Omental fat pad (tissue), 4 donors: ENCODE data around the gene KATNIP. TPM values are rescaled to one million over a fixed set of nuclear protein-coding genes. Genes with fewer than 3 reads are reported as not detected.
A peak's percentile ranks its signal among the peaks of the same experiment; 100 is the strongest.
"Not testable (repeated sequence)": the region's sequence is repeated elsewhere in the genome, so short reads cannot be mapped to it uniquely, and the experiment has no call there.

Experiments used
- ATAC-seq: fragments of 150-250 bp; one replicate; pipeline ENCODE4 v1.9.1; 2016; ENCODE audit warnings: mild to moderate bottlenecking, moderate library complexity; ENCODE audit not compliant: low FRiP score
- DNase-seq: peaks from one replicate; pipeline ENCODE4 v3.0.0-alpha.2; 2019; ENCODE audit warnings: low spot score
- CTCF ChIP-seq, 3 donors: fragments of 450-650 bp; IDR thresholded peaks; one replicate each; pipeline ENCODE4 v1.5.1; 2016 to 2017; ENCODE audit warnings: antibody characterized with exemption in 3 of 3, mild to moderate bottlenecking in 3 of 3, moderate library complexity in 2 of 3
- total RNA-seq, 4 donors: library from RNA; depleted of rRNA; stranded (reverse); fragments of >200 nt; gene quantifications; one replicate each; pipeline ENCODE4 v1.1.0, GENCODE V29; 2016

KATNIP gene
- total RNA-seq, 4 donors from 2014 or later = 18.1 to 22.9 (median 20.0) TPM

GRCh38 chr16:27558932-27559331 lies 9.0 kb downstream of the KATNIP start:
- no peak for ATAC-seq

GRCh38 chr16:27561216-27561615 lies 11.3 kb downstream of the KATNIP start:
- ATAC-seq (no peak), DNase-seq (no peak)
- no peak for TF ChIP-seq CTCF (IDR thresholded peaks at IDR 0.05)

More at GRCh38 chr16:27558932-27559331, 9.0 kb downstream of the KATNIP start:
- no peak for TF ChIP-seq CTCF (IDR thresholded peaks at IDR 0.05)
- no peak for DNase-seq

GRCh38 chr16:27564224-27564623 lies 14.3 kb downstream of the KATNIP start:
- ATAC-seq (no peak), DNase-seq (no peak)
- no peak for TF ChIP-seq CTCF (IDR thresholded peaks at IDR 0.05)

GRCh38 chr16:27566417-27566816 lies 16.5 kb downstream of the KATNIP start:
- DNase-seq = no peak
- no peak for ATAC-seq
- no peak for TF ChIP-seq CTCF (IDR thresholded peaks at IDR 0.05)

- DNase-seq (no peak), ATAC-seq (no peak)
- TF ChIP-seq CTCF (IDR thresholded peaks at IDR 0.05) = no peak
These were observed 18.1 kb downstream of the KATNIP start for GRCh38 chr16:27568077-27568476.

- not testable (repeated sequence) for DNase-seq
These were observed 21.0 kb downstream of the KATNIP start for GRCh38 chr16:27570986-27571385.

GRCh38 chr16:27571433-27572326 lies 21.7 kb downstream of the KATNIP start:
- no peak for DNase-seq
- no peak for TF ChIP-seq CTCF (IDR thresholded peaks at IDR 0.05)
- ATAC-seq = peak; percentile 6

More at GRCh38 chr16:27570986-27571385, 21.0 kb downstream of the KATNIP start:
- ATAC-seq = not testable (repeated sequence)
